ENCODE data around the gene OPALIN. TPM values are rescaled to one million over a fixed set of nuclear protein-coding genes. Genes with fewer than 3 reads are reported as not detected.

The OPALIN gene
- total and polyA plus RNA-seq, 10 of the 15 experiments (the other 5 are each of a cell fraction or from before 2014, with no cell fraction given), result not detected

- Histone ChIP-seq H3K4me1 (ENCODE audit: control insufficient read depth, insufficient read depth, low read length) (no peaks in the 10 kb centered on the region), H3K9me3 (replicated peaks; ENCODE audit: control insufficient read depth, insufficient read depth, low read length) (no peaks in the 10 kb centered on the region), H3K9ac (ENCODE audit: control insufficient read depth, insufficient read depth, low read length) (no peak overlapping the region), H3K79me2 (ENCODE audit: control insufficient read depth, insufficient read depth, low read length) (no peaks in the 10 kb centered on the region), H2AFZ (ENCODE audit: control insufficient read depth, low read depth, low read length) (no peak overlapping the region), H3K27ac (ENCODE audit: control insufficient read depth, insufficient read depth) (no peak overlapping the region), H3K4me2 (ENCODE audit: control insufficient read depth, insufficient read depth) (no peak overlapping the region), H3K27me3 (replicated peaks in 1 of 2; ENCODE audit: control insufficient read depth in 2 of 2, insufficient read depth in 2 of 2, low read length in 1 of 2) (no peaks in the 10 kb centered on the region), H3K4me3 (no peak overlapping the region), H4K20me1 (ENCODE audit: control insufficient read depth, insufficient read depth) (no peaks in the 10 kb centered on the region), H3K36me3 (ENCODE audit: control insufficient read depth in 2 of 2, insufficient read depth in 2 of 2, low read length in 1 of 2) (no peaks in the 10 kb centered on the region)
- BruUV-seq (replicated peaks), result no TSS peak
- TF ChIP-seq, protein P1, sequence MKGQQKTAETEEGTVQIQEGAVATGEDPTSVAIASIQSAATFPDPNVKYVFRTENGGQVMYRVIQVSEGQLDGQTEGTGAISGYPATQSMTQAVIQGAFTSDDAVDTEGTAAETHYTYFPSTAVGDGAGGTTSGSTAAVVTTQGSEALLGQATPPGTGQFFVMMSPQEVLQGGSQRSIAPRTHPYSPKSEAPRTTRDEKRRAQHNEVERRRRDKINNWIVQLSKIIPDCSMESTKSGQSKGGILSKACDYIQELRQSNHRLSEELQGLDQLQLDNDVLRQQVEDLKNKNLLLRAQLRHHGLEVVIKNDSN (IDR thresholded peaks at IDR 0.05; ENCODE audit: borderline replicate concordance, extremely low read length, insufficient read depth, low read depth, low read length), result peak; percentile 52
- TF ChIP-seq RBBP5 (conservative IDR thresholded peaks at IDR 0.05) (no peak), HCFC1 (IDR thresholded peaks at IDR 0.05; ENCODE audit: low read length) (no peak), NFYB (IDR thresholded peaks at IDR 0.05; ENCODE audit: insufficient read depth, low read depth, low read length) (0 out of 2 replicates have a peak, but pooled peaks have one; percentile 19), ZNF217 (IDR thresholded peaks at IDR 0.05) (no peak), KAT2A (conservative IDR thresholded peaks at IDR 0.05; ENCODE audit: control insufficient read depth, low read depth, low read length) (no peak), LARP7 (IDR thresholded peaks at IDR 0.05) (no peak), JUND (IDR thresholded peaks at IDR 0.05; ENCODE audit: low read depth, low read length) (no peak), KDM1A (IDR thresholded peaks at IDR 0.05; ENCODE audit: borderline replicate concordance) (no peak)
- SMC1A ChIA-PET (ENCODE audit: uncharacterized antibody, unreplicated experiment), result interaction anchor here (0.6 to 3.3 kb wide), 5 partner anchors 24 to 323 kb away, joined by 3 to 27 read pairs (median 6); no protein-coding TSS in a partner anchor
- FAIRE-seq, result no peak
- POLR2A ChIA-PET, result interaction anchor here (0.6 kb wide), 1 partner anchor 14 kb away, joined by 3 read pairs; no protein-coding TSS in a partner anchor
- DNase-seq (ENCODE audit: low read depth, low spot score), result no peak
- intact Hi-C loops (cut with micrococcal nuclease; ENCODE audit: unreplicated experiment) (no loop called here), in situ Hi-C loops (cut with MboI) (no loop called here)
- RAD21 ChIA-PET (ENCODE audit: unreplicated experiment), result interaction anchor here (0.9 to 5.4 kb wide), 5 partner anchors 8 to 320 kb away, joined by 3 to 24 read pairs (median 4); no protein-coding TSS in a partner anchor
- ATAC-seq, result no peak
- WGBS (ENCODE audit: insufficient coverage, insufficient replicate concordance, low lambda C conversion rate, missing lambda C conversion rate), result 69% methylated on average over 2 of the region's 2 CpGs
- CTCF ChIA-PET, result interaction anchor here (0.6 to 9.4 kb wide), 15 partner anchors 10 to 332 kb away, joined by 3 to 142 read pairs (median 4); no protein-coding TSS in a partner anchor
Observed at GRCh38 chr10:96337106-96337505, 21.7 kb downstream of the OPALIN start.

Data from GM12878 (cell line).